OCI-LY1 (cell line): ENCODE measurements around the gene ERMARD.

Source experiments
- H2AFZ ChIP-seq: fragments of 200-600 bp; sonication (generic), shearing (Covaris generic); 2 replicates; pipeline ENCODE4 v1.6.0; 2014; ENCODE audit warnings: antibody characterized with exemption, mild to moderate bottlenecking, low read length
- H3F3A ChIP-seq: fragments of 200-600 bp; sonication (generic), shearing (Covaris generic); 2 replicates; pipeline ENCODE4 v1.6.0; 2014; ENCODE audit warnings: mild to moderate bottlenecking, antibody characterized with exemption, low read length, moderate library complexity; ENCODE audit not compliant: insufficient read depth
- H3K27ac ChIP-seq: fragments of 200-600 bp; sonication (generic); 2 replicates; pipeline ENCODE4 v1.5.1; 2014; ENCODE audit warnings: low read length, mixed run types, mild to moderate bottlenecking, low read depth; ENCODE audit not compliant: poor library complexity, severe bottlenecking
- H3K27me3 ChIP-seq: fragments of 200-600 bp; sonication (generic); 2 replicates; pipeline ENCODE4 v1.6.0; 2014; ENCODE audit warnings: antibody characterized with exemption, mild to moderate bottlenecking, low read length, moderate library complexity; ENCODE audit not compliant: insufficient read depth
- H3K36me3 ChIP-seq: fragments of 200-600 bp; sonication (generic); 2 replicates; pipeline ENCODE4 v1.6.1; 2014; ENCODE audit warnings: mild to moderate bottlenecking, antibody characterized with exemption, low read length, moderate library complexity, mixed read lengths; ENCODE audit not compliant: insufficient read depth
- H3K4me1 ChIP-seq: fragments of 200-600 bp; sonication (generic); 2 replicates; pipeline ENCODE4 v1.5.1; 2014; ENCODE audit warnings: mild to moderate bottlenecking, low read length, moderate library complexity; ENCODE audit not compliant: insufficient read depth, severe bottlenecking
- H3K4me2 ChIP-seq: fragments of 200-600 bp; sonication (generic), shearing (Covaris generic); 2 replicates; pipeline ENCODE4 v1.6.1; 2014; ENCODE audit warnings: low read length
- H3K4me3 ChIP-seq: fragments of 200-600 bp; sonication (generic); 2 replicates; pipeline ENCODE4 v1.5.1; 2014; ENCODE audit warnings: low read length, low read depth, mild to moderate bottlenecking, mixed read lengths; ENCODE audit not compliant: poor library complexity, severe bottlenecking
- H3K79me2 ChIP-seq: fragments of 200-600 bp; shearing (Covaris generic); 2 replicates; pipeline ENCODE4 v1.6.1; 2016; ENCODE audit warnings: mixed run types, low read length, mixed read lengths; ENCODE audit not compliant: insufficient read depth
- H3K9ac ChIP-seq: fragments of 200-600 bp; sonication (generic), shearing (Covaris generic); 2 replicates; pipeline ENCODE4 v1.6.1; 2014; ENCODE audit warnings: mild to moderate bottlenecking, low read length, mixed read lengths
- H3K9me2 ChIP-seq: fragments of 200-600 bp; sonication (generic), shearing (Covaris generic); 2 replicates; pipeline ENCODE4 v1.6.1; 2014; ENCODE audit warnings: low read depth, mild to moderate bottlenecking, low read length, mixed read lengths
- H3K9me3 ChIP-seq: fragments of 200-600 bp; shearing (Covaris generic); 2 replicates; pipeline ENCODE4 v1.6.1; 2014; ENCODE audit warnings: low read length, mixed read lengths
- H4K20me1 ChIP-seq: fragments of 200-600 bp; sonication (generic), shearing (Covaris generic); 2 replicates; pipeline ENCODE4 v1.6.0; 2016; ENCODE audit warnings: mild to moderate bottlenecking, low read length; ENCODE audit not compliant: insufficient read depth
- CTCF ChIP-seq: fragments of 200-600 bp; sonication (generic), shearing (Covaris generic); IDR thresholded peaks from 2 replicates; pipeline ENCODE4 v1.5.1; 2017; ENCODE audit warnings: mild to moderate bottlenecking, antibody characterized with exemption, low read length, moderate library complexity, mixed read lengths
- EZH2 ChIP-seq: fragments of 200-600 bp; sonication (generic), shearing (Covaris generic); IDR thresholded peaks from 2 replicates; pipeline ENCODE4 v1.8.0; 2017; ENCODE audit warnings: borderline replicate concordance, mixed run types, mild to moderate bottlenecking, antibody characterized with exemption, low read length, moderate library complexity, mixed read lengths

The ERMARD gene

GRCh38 chr6:169792306-169793015, 41.0 kb downstream of the ERMARD start:
- no peaks in the 10 kb centered on the region for H3K9me3 ChIP-seq
- H3K36me3 ChIP-seq, result no peaks in the 10 kb centered on the region
- H3F3A ChIP-seq, result no peaks in the 10 kb centered on the region
- no peak overlapping the region for H3K4me2 ChIP-seq
- H3K9me2 ChIP-seq, result no peaks in the 10 kb centered on the region
- no peaks in the 10 kb centered on the region for H3K79me2 ChIP-seq
- no peak overlapping the region for H2AFZ ChIP-seq
- no peak for TF ChIP-seq CTCF
- TF ChIP-seq EZH2, result no peak
- H3K4me3 ChIP-seq, result no peak overlapping the region
- no peak overlapping the region for H3K27ac ChIP-seq
- peaks cover 13% of the 10 kb centered on the region for H3K4me1 ChIP-seq
- H3K27me3 ChIP-seq, result no peaks in the 10 kb centered on the region
- no peak overlapping the region for H3K9ac ChIP-seq
- H4K20me1 ChIP-seq, result no peaks in the 10 kb centered on the region

- H3K36me3 ChIP-seq, result no peaks in the 10 kb centered on the region
- H3F3A ChIP-seq, result no peaks in the 10 kb centered on the region
- no peaks in the 10 kb centered on the region for H3K27me3 ChIP-seq
- H3K79me2 ChIP-seq, result no peaks in the 10 kb centered on the region
- H3K9ac ChIP-seq, result no peak overlapping the region
- no peaks in the 10 kb centered on the region for H3K9me3 ChIP-seq
- no peaks in the 10 kb centered on the region for H4K20me1 ChIP-seq
- no peak for TF ChIP-seq CTCF
- TF ChIP-seq EZH2, result no peak
- no peak overlapping the region for H3K4me2 ChIP-seq
- no peak overlapping the region for H3K27ac ChIP-seq
- H3K9me2 ChIP-seq, result no peaks in the 10 kb centered on the region
- H3K4me3 ChIP-seq, result no peak overlapping the region
- H3K4me1 ChIP-seq, result peaks cover 13% of the 10 kb centered on the region
- no peak overlapping the region for H2AFZ ChIP-seq
Observed at GRCh38 chr6:169793408-169793807, 42.0 kb downstream of the ERMARD start.

GRCh38 chr6:169794317-169795055, 43.1 kb downstream of the ERMARD start:
- no peak overlapping the region for H2AFZ ChIP-seq
- H3K4me1 ChIP-seq, result peaks cover 13% of the 10 kb centered on the region
- no peaks in the 10 kb centered on the region for H3K9me2 ChIP-seq
- no peak overlapping the region for H3K4me3 ChIP-seq
- no peak overlapping the region for H3K4me2 ChIP-seq
- H3K79me2 ChIP-seq, result no peaks in the 10 kb centered on the region
- no peaks in the 10 kb centered on the region for H3K27me3 ChIP-seq
- no peak overlapping the region for H3K9ac ChIP-seq
- H3K9me3 ChIP-seq, result no peaks in the 10 kb centered on the region
- no peaks in the 10 kb centered on the region for H3K36me3 ChIP-seq
- no peak overlapping the region for H3K27ac ChIP-seq
- TF ChIP-seq CTCF (no peak), EZH2 (no peak)
- H3F3A ChIP-seq, result no peaks in the 10 kb centered on the region
- no peaks in the 10 kb centered on the region for H4K20me1 ChIP-seq
